H1 (cell line): ENCODE data around the gene RANBP3L.

Source experiments
- EZH2 ChIP-seq: fragments of 200-600 bp; sonication (generic); IDR thresholded peaks from 2 replicates; pipeline ENCODE4 v1.7.1; 2012; ENCODE audit warnings: low read depth, mild to moderate bottlenecking, moderate library complexity, low read length, inconsistent platforms; ENCODE audit not compliant: severe bottlenecking
- TF ChIP-seq, protein P1 (sequence below), 3 experiments: IDR thresholded peaks; 1 replicate in 2 of 3; 2 replicates in 1 of 3; pipeline versions ENCODE4 v1.5.1 to v1.6.1; 2011; ENCODE audit warnings: low read length in 3 of 3, mild to moderate bottlenecking in 3 of 3, inconsistent platforms in 2 of 3, low read depth in 1 of 3, moderate library complexity in 1 of 3; ENCODE audit not compliant: insufficient read depth in 1 of 3; ENCODE audit errors: control extremely low read depth in 1 of 3

DNA sequence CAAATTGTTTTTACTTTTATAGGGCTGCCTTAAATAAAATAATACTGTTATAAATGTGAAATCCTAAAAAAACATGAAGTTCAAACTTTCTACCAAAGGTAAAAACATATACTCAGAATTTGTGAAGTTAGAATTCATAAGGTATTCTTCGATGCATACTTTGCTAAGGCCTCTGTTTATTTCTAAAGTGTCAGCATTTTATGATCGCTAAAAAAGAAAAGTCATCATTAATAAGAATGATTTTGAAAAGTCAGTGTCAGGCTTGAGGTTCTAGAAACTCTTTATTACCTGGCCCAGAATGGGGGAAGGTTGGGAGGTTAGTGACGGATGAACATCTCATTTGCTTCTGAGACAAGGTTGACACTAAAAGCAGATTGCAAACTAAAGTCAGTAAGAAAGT lies 33.8 kb downstream of the RANBP3L start:
- no peak for TF ChIP-seq EZH2
- TF ChIP-seq, protein P1, sequence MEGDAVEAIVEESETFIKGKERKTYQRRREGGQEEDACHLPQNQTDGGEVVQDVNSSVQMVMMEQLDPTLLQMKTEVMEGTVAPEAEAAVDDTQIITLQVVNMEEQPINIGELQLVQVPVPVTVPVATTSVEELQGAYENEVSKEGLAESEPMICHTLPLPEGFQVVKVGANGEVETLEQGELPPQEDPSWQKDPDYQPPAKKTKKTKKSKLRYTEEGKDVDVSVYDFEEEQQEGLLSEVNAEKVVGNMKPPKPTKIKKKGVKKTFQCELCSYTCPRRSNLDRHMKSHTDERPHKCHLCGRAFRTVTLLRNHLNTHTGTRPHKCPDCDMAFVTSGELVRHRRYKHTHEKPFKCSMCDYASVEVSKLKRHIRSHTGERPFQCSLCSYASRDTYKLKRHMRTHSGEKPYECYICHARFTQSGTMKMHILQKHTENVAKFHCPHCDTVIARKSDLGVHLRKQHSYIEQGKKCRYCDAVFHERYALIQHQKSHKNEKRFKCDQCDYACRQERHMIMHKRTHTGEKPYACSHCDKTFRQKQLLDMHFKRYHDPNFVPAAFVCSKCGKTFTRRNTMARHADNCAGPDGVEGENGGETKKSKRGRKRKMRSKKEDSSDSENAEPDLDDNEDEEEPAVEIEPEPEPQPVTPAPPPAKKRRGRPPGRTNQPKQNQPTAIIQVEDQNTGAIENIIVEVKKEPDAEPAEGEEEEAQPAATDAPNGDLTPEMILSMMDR (IDR thresholded peaks at IDR 0.05; ENCODE audit: control extremely low read depth in 1 of 3, insufficient read depth in 1 of 3, low read depth in 1 of 3, low read length in 3 of 3) = no peak
